Thyroid gland (tissue), 4 donors: ENCODE results near the gene HIVEP2. TPM values are rescaled to one million over a fixed set of nuclear protein-coding genes. Genes with fewer than 3 reads are reported as not detected.

ENCODE experiments used
- DNase-seq, 2 donors: peaks; one replicate each; pipeline ENCODE4 v3.0.0-alpha.2; 2019
- H3K27ac ChIP-seq, 3 donors: fragments of 200-600 bp; sonication (generic); 1 replicate in 2 of 3; 2 replicates in 1 of 3; pipeline ENCODE4 v1.5.1; 2016 to 2019; ENCODE audit warnings: mild to moderate bottlenecking in 1 of 3, moderate library complexity in 1 of 3
- H3K27me3 ChIP-seq: fragments of 200-600 bp; sonication (generic); one replicate; pipeline ENCODE4 v1.5.1; 2019
- H3K36me3 ChIP-seq, 2 donors: fragments of 200-600 bp; sonication (generic); one replicate each; pipeline ENCODE4 v1.5.1; 2016 to 2019
- H3K4me1 ChIP-seq, 2 donors: fragments of 200-600 bp; sonication (generic); one replicate each; pipeline ENCODE4 v1.5.1; 2017 to 2019
- H3K4me3 ChIP-seq, 3 donors: fragments of 200-600 bp; sonication (generic); replicated peaks in 1 of 3; 1 replicate in 2 of 3; 2 replicates in 1 of 3; pipeline ENCODE4 v1.5.1; 2016; ENCODE audit warnings: mild to moderate bottlenecking in 1 of 3
- H3K9me3 ChIP-seq: fragments of 200-600 bp; sonication (generic); one replicate; pipeline ENCODE4 v1.5.1; 2017
- CTCF ChIP-seq, 6 experiments: fragments of 200-600 bp in 3 of 6; fragments of 450-650 bp in 3 of 6; sonication (generic) in 3 of 6; IDR thresholded peaks; one replicate each; pipeline ENCODE4 v1.5.1; 2016 to 2019; ENCODE audit warnings: antibody characterized with exemption in 6 of 6, mild to moderate bottlenecking in 2 of 6, inconsistent platforms in 1 of 6, moderate library complexity in 1 of 6
- POLR2A ChIP-seq, 2 donors: fragments of 450-650 bp; IDR thresholded peaks; one replicate each; pipeline ENCODE4 v1.6.1; 2017; ENCODE audit warnings: antibody characterized with exemption in 2 of 2, mild to moderate bottlenecking in 2 of 2, moderate library complexity in 1 of 2
- WGBS, 2 donors: methylation state at CpG; one replicate each; pipeline ENCODE4 v1.1.5; 2017; 5-methylcytosine and 5-hydroxymethylcytosine counted together
- intact Hi-C: fragments of 100-400 bp; cut with DNase I; formaldehyde crosslinking; loops from one replicate; pipeline ENCODE4 v1.15.1; 2023
- total RNA-seq, 4 donors: library from RNA; depleted of rRNA; stranded (reverse); fragments of >200 nt; gene quantifications; one replicate each; pipeline ENCODE4 v1.2.3, GENCODE V29; 2016

HIVEP2 gene
- total RNA-seq, 4 donors from 2014 or later: 23.3 to 41.8 (median 26.4) TPM

DNA sequence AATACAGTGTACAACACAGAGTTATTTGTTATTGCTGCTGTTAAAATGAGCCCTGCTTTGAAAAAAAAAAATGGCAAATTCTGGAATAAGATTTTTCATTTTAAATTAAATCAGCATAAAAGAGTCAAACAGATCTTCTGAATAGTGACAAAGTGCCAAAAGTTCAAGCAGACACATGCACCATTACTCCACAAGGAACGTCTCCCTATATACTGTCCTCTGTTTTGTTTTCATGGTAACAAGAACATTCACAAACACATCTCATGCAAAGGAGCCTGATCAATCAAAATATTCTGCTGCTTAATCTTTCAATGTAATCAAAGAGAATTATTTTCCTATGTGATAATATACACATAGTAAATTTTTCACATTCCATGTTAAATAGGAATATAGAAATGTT is 2.7 kb downstream of the HIVEP2 start:
- TF ChIP-seq POLR2A (IDR thresholded peaks at IDR 0.05) (no peak), CTCF (IDR thresholded peaks at IDR 0.05) (no peak)
- no peak for DNase-seq
- Histone ChIP-seq H3K4me3 (no peak overlapping the region), H3K4me1 (peaks cover 11% of the 10 kb centered on the region in 2 donors), H3K27ac (no peak overlapping the region), H3K9me3 (no peaks in the 10 kb centered on the region), H3K27me3 (no peaks in the 10 kb centered on the region), H3K36me3 (no peaks in the 10 kb centered on the region)
- intact Hi-C loops: no loop called here
- WGBS, 2 donors: 54 to 63% methylated on average over 1 of the region's 1 CpG

DNA sequence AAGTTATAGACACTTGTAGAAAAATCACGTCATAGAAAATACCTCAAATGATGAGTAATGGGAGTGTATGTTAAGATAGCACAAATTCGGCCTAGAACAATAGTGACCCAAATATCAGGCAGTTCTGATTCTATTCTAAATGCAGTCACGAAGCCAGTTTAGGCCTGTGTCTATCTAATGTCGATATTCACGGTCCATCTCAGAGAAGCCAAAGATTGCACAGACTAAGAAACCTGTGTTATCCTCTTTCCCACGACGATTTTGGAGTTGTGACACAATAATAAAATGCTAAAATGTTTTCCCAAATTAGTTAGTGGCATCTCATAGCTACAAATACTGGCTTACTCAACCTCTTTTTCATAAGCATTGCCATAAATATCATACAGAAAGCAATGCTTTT is 4.0 kb downstream of the HIVEP2 start:
- DNase-seq: no peak
- Histone ChIP-seq H3K4me1 (peaks cover 11% of the 10 kb centered on the region in 2 donors), H3K36me3 (no peaks in the 10 kb centered on the region), H3K4me3 (no peak overlapping the region), H3K27me3 (no peaks in the 10 kb centered on the region), H3K9me3 (no peaks in the 10 kb centered on the region), H3K27ac (no peak overlapping the region)
- 93 to 95% methylated on average over 7 of the region's 7 CpGs for WGBS, 2 donors
- intact Hi-C loops: no loop called here
- no peak for TF ChIP-seq POLR2A (IDR thresholded peaks at IDR 0.05)
- TF ChIP-seq CTCF (IDR thresholded peaks at IDR 0.05): no peak

- intact Hi-C loops: no loop called here
- Histone ChIP-seq H3K4me1 (peaks cover 11% of the 10 kb centered on the region in 2 donors), H3K9me3 (no peaks in the 10 kb centered on the region), H3K36me3 (no peaks in the 10 kb centered on the region), H3K27me3 (no peaks in the 10 kb centered on the region), H3K27ac (no peak overlapping the region), H3K4me3 (no peak overlapping the region)
- TF ChIP-seq POLR2A (IDR thresholded peaks at IDR 0.05) (no peak), CTCF (IDR thresholded peaks at IDR 0.05) (no peak)
- WGBS, 2 donors: 95 to 100% methylated on average over 3 of the region's 3 CpGs
- no peak for DNase-seq
Measured at GRCh38 chr6:142940487-142940886, 4.5 kb downstream of the HIVEP2 start.

DNA sequence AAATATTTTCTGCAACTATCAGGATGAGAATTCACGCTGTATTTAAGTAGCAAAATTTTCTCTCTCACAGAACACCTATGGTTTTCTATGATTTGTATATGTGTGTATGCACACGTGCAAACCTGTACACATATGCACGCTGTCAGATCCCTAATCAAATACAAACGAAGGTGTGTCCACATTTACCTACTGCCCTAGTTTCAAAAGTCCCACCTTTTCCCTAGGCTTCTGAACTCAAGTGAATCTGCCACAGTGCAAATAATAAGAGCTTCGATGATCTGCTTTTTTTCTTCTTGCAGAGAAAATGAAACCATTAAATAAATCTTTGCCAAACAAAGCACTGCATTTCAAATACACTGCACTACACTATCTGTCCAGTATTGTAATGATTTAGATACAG is 6.5 kb downstream of the HIVEP2 start:
- WGBS, 2 donors: 87 to 91% methylated on average over 5 of the region's 5 CpGs
- intact Hi-C loops: loop anchor here (10.0 kb wide), 1 partner anchor 54 kb away; no protein-coding TSS in a partner anchor
- Histone ChIP-seq H3K36me3 (no peaks in the 10 kb centered on the region), H3K27me3 (no peaks in the 10 kb centered on the region), H3K4me3 (no peak overlapping the region), H3K27ac (no peak overlapping the region), H3K9me3 (no peaks in the 10 kb centered on the region), H3K4me1 (peaks cover 16 to 17% of the 10 kb centered on the region in 2 donors)
- TF ChIP-seq POLR2A (IDR thresholded peaks at IDR 0.05) (no peak), CTCF (IDR thresholded peaks at IDR 0.05) (no peak)
- DNase-seq: no peak

DNA sequence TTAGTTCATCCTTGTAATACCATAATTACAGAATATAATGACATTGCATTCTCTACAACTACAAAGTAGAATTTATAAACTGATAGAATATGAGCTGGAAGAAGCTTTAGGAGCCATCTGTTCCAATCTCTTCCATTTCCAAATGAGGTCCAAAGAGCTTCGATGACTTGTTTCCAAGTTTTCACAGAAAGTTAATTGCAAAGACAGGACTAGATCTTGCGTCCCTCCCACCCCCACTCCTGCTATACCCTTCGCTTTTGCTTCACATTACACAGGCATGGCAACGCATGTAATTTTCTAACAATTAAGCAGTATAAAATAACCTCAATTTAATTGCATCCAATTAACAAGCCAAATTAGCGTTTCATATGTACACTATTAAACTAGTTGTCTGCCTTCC is 7.0 kb downstream of the HIVEP2 start:
- Histone ChIP-seq H3K27ac (no peak overlapping the region), H3K4me3 (no peak overlapping the region), H3K9me3 (no peaks in the 10 kb centered on the region), H3K27me3 (no peaks in the 10 kb centered on the region), H3K4me1 (peaks cover 10 to 12% of the 10 kb centered on the region in 2 donors), H3K36me3 (no peaks in the 10 kb centered on the region)
- DNase-seq: no peak
- 93 to 97% methylated on average over 5 of the region's 5 CpGs for WGBS, 2 donors
- intact Hi-C loops: loop anchor here (10.0 kb wide), 1 partner anchor 53 kb away; no protein-coding TSS in a partner anchor
- TF ChIP-seq CTCF (IDR thresholded peaks at IDR 0.05): no peak
- no peak for TF ChIP-seq POLR2A (IDR thresholded peaks at IDR 0.05)
